ENCODE results near the gene PRKN.

- TF ChIP-seq CTCF (IDR thresholded peaks at IDR 0.05 in 8 of 11, conservative IDR thresholded peaks at IDR 0.05 in 3 of 11) = no peak
- no peak for TF ChIP-seq POLR2A (IDR thresholded peaks at IDR 0.05)
- no peak for TF ChIP-seq POLR2AphosphoS5 (IDR thresholded peaks at IDR 0.05)
These were observed 1240.4 kb downstream of the PRKN start for GRCh38 chr6:161487217-161487531.
